ENCODE data around the gene THADA.

DNA sequence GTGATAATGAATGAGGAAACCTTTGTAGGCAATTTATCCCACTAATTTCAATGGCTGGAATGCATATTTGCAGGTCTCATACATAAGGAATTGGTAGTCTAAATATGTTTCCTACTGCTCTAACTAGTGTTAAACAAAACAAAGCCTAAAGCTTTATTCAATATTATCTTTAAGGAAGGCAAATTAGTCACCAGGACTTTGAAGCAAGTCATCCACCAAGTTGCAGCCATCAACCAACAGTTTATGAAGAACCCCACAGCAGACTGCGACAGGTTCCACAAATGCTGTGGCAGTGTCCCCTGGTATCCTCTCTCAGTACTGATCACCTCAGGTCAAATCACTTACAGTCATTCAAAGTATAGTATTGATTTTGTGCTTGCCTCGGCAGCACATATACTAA lies 187.9 kb downstream of the THADA start:
- TF ChIP-seq CREB1 (CRISPR knock-in tag; IDR thresholded peaks at IDR 0.05) (no peak), RORB (CRISPR knock-in tag; IDR thresholded peaks at IDR 0.05) (no peak), CREM (CRISPR knock-in tag; IDR thresholded peaks at IDR 0.05) (no peak), TEAD4 (CRISPR knock-in tag; IDR thresholded peaks at IDR 0.05) (no peak), FOXP1 (CRISPR knock-in tag; IDR thresholded peaks at IDR 0.05; ENCODE audit: borderline replicate concordance) (no peak)
- TF ChIP-seq, protein P1, sequence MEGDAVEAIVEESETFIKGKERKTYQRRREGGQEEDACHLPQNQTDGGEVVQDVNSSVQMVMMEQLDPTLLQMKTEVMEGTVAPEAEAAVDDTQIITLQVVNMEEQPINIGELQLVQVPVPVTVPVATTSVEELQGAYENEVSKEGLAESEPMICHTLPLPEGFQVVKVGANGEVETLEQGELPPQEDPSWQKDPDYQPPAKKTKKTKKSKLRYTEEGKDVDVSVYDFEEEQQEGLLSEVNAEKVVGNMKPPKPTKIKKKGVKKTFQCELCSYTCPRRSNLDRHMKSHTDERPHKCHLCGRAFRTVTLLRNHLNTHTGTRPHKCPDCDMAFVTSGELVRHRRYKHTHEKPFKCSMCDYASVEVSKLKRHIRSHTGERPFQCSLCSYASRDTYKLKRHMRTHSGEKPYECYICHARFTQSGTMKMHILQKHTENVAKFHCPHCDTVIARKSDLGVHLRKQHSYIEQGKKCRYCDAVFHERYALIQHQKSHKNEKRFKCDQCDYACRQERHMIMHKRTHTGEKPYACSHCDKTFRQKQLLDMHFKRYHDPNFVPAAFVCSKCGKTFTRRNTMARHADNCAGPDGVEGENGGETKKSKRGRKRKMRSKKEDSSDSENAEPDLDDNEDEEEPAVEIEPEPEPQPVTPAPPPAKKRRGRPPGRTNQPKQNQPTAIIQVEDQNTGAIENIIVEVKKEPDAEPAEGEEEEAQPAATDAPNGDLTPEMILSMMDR (IDR thresholded peaks at IDR 0.05), result no peak
- TF ChIP-seq, protein P2, sequence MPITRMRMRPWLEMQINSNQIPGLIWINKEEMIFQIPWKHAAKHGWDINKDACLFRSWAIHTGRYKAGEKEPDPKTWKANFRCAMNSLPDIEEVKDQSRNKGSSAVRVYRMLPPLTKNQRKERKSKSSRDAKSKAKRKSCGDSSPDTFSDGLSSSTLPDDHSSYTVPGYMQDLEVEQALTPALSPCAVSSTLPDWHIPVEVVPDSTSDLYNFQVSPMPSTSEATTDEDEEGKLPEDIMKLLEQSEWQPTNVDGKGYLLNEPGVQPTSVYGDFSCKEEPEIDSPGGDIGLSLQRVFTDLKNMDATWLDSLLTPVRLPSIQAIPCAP (CRISPR knock-in tag; IDR thresholded peaks at IDR 0.05), result no peak
- TF ChIP-seq, protein P3, sequence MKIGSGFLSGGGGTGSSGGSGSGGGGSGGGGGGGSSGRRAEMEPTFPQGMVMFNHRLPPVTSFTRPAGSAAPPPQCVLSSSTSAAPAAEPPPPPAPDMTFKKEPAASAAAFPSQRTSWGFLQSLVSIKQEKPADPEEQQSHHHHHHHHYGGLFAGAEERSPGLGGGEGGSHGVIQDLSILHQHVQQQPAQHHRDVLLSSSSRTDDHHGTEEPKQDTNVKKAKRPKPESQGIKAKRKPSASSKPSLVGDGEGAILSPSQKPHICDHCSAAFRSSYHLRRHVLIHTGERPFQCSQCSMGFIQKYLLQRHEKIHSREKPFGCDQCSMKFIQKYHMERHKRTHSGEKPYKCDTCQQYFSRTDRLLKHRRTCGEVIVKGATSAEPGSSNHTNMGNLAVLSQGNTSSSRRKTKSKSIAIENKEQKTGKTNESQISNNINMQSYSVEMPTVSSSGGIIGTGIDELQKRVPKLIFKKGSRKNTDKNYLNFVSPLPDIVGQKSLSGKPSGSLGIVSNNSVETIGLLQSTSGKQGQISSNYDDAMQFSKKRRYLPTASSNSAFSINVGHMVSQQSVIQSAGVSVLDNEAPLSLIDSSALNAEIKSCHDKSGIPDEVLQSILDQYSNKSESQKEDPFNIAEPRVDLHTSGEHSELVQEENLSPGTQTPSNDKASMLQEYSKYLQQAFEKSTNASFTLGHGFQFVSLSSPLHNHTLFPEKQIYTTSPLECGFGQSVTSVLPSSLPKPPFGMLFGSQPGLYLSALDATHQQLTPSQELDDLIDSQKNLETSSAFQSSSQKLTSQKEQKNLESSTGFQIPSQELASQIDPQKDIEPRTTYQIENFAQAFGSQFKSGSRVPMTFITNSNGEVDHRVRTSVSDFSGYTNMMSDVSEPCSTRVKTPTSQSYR (CRISPR knock-in tag; IDR thresholded peaks at IDR 0.05), result no peak
